IPS-11a (cell line): ENCODE results near the gene ATG4B.
"Not testable (repeated sequence)": the region's sequence is repeated elsewhere in the genome, so short reads cannot be mapped to it uniquely, and the experiment has no call there.

ENCODE experiments used
- H3K4me3 ChIP-seq: one replicate; pipeline ENCODE4 v1.5.1; 2013; ENCODE audit warnings: low read depth, low read length, control low read depth

ATG4B gene

GRCh38 chr2:241660593-241661213, 23.2 kb downstream of the ATG4B start:
- no peak overlapping the region for H3K4me3 ChIP-seq

- not testable (repeated sequence) for H3K4me3 ChIP-seq
Observed at GRCh38 chr2:241662731-241663130, 25.2 kb downstream of the ATG4B start.

- no peak overlapping the region for H3K4me3 ChIP-seq
Observed at GRCh38 chr2:241665731-241666440, 28.4 kb downstream of the ATG4B start.

GRCh38 chr2:241666627-241667400, 29.3 kb downstream of the ATG4B start:
- H3K4me3 ChIP-seq, result no peak overlapping the region

GRCh38 chr2:241668354-241668753, 30.9 kb downstream of the ATG4B start:
- H3K4me3 ChIP-seq, result no peak overlapping the region

- H3K4me3 ChIP-seq, result no peak overlapping the region
Observed at GRCh38 chr2:241668839-241669238, 31.3 kb downstream of the ATG4B start.

GRCh38 chr2:241670333-241671110, 33.0 kb downstream of the ATG4B start:
- no peak overlapping the region for H3K4me3 ChIP-seq

- H3K4me3 ChIP-seq, result no peak overlapping the region
Observed at GRCh38 chr2:241671457-241672240, 34.2 kb downstream of the ATG4B start.

- no peak overlapping the region for H3K4me3 ChIP-seq
Observed at GRCh38 chr2:241672243-241673188, 35.0 kb downstream of the ATG4B start.

- H3K4me3 ChIP-seq, result no peak overlapping the region
Observed at GRCh38 chr2:241673189-241673663, 35.7 kb downstream of the ATG4B start.

GRCh38 chr2:241673797-241674725, 36.6 kb downstream of the ATG4B start:
- no peak overlapping the region for H3K4me3 ChIP-seq

- H3K4me3 ChIP-seq, result no peak overlapping the region
Observed at GRCh38 chr2:241675885-241676284, 38.4 kb downstream of the ATG4B start.

- no peak overlapping the region for H3K4me3 ChIP-seq
Observed at GRCh38 chr2:241676665-241677064, 39.2 kb downstream of the ATG4B start.

GRCh38 chr2:241677392-241677791, 39.9 kb downstream of the ATG4B start:
- H3K4me3 ChIP-seq, result no peak overlapping the region

GRCh38 chr2:241678307-241678706, 40.8 kb downstream of the ATG4B start:
- no peak overlapping the region for H3K4me3 ChIP-seq

- no peak overlapping the region for H3K4me3 ChIP-seq
Observed at GRCh38 chr2:241678784-241679540, 41.5 kb downstream of the ATG4B start.

GRCh38 chr2:241680044-241680443, 42.6 kb downstream of the ATG4B start:
- H3K4me3 ChIP-seq, result no peak overlapping the region
